Activated CD8-positive, alpha-beta memory T cell treated with anti-CD3 and anti-CD28 coated beads, Interleukin-2, amount 50 U/mL, for 24 hours (primary cell): ENCODE results near the gene TUBB3.

ENCODE experiments used
- DNase-seq: peaks from one replicate; pipeline ENCODE4 v3.0.0-alpha.2; 2020; ENCODE audit errors: extremely low read depth

The TUBB3 gene

DNA sequence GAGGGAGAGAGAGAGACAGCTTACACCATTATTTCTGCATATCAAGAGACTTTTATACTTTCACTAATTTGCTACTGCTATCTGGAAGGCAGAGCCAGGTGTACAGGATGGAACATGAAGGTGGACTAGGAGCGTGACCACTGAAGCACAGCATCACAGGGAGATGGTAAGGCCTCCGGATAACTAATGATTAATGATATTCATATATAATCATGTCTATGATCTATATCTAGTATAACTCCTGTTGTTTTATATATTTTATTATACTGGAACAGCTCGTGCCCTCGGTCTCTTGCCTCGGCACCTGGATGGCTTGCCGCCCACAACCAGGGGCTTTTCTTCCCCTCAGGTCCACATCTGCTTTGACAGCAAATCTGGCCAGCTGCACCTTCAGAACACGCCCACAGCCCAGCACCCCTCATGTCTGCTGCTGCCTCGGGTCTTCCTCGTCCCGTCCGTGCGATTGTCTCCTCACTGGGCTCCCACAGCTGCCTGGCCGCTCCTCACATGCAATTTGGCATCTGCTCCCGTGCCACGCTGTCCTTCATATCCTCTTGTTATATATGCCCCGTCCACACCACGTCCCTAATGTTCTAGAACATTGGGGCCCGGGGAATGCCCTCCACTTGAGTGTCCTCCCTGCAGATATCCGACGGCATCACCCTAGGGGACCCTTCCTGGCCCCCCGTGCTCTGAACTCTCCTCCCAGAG, 15.2 kb downstream of the TUBB3 start:
- DNase-seq: no peak

DNA sequence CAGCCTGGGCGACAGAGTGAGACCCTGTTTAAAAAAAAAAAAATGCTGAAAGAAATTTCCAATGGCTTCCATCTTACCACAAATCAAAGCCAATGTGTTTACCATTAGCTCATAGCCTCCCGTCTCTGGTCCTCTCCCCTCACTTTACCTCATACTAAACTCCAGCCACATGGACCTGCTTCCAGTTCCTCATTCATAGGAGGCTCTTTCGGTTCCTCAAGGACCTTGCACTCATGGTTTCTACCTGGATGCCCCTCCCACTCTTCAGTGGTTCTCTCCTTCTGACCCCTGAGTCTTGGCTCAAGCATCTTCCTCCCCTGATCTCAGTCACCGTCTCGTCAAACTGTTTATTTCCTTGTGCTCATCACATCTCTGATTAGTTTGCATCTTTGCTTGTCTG, 21.6 kb downstream of the TUBB3 start:
- DNase-seq: no peak

DNA sequence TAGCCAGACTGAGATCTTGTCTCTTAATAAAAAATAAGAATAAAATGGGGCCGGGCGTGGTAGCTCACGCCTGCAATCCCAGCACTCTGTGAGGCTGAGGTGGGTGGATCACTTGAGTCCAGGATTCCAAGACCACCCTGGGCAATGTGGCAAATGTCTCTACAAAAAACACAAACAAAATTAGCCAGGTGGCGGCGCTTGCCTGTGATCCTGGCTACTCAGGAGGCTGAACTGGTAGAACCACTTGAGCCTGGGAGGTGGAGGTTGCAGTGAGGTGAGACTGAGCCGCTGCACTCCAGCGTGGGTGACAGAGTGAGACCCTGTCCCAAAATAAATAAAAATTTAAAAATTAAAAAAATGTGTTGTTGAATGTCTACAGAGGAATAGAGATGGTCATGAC, 22.5 kb downstream of the TUBB3 start:
- DNase-seq: no peak

DNA sequence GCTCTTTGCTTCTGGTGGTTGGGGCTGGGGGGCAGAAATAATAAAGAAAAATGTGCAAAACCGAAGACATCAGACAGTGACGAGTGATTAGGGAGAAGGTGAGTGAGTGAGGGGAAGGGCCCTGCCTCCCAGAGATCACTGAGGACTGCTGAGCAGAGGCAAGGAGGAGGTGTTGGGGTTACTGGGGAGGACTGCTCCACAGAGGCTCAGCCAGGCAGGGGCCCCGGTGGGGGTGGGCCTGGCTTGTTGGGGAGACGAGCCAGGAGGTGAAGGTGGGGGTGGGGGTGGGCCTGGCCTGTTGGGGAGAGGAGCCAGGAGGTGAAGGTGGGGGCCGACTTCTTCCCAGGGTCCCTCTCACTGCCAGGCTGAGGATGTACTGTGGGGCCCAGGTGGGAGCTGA, 23.4 kb downstream of the TUBB3 start:
- DNase-seq: no peak

DNA sequence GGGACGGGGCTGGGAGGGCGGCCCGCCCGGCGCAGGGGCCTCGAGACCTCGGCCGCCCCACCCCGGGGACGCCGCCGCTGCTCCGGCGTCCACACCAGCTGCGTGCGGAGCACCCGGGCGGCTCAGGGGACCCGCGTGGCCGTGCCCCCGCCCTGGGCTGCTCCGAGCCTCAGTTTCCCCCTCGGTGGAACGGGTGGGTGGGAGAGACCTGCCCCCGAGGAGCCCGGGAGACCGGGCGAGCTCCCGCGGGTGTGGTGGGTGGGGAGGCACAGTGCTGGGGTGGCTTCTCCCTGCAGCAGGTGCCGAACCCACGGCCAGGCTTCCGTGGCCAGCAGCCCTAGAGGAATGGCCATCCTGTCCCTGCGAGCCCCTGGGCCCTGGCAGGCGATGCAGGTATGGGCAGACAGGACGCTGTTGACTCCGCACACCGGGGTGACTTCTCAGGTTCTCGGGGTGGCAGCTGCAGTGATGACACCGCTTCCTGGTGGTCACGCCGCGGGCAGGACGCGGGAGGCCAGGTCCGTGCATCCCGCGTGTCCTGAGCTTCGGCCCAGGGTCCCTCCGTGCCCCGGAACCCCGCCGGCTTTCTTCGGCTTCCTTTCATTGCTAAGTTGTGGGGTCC, 26.1 kb downstream of the TUBB3 start:
- DNase-seq: no peak

DNA sequence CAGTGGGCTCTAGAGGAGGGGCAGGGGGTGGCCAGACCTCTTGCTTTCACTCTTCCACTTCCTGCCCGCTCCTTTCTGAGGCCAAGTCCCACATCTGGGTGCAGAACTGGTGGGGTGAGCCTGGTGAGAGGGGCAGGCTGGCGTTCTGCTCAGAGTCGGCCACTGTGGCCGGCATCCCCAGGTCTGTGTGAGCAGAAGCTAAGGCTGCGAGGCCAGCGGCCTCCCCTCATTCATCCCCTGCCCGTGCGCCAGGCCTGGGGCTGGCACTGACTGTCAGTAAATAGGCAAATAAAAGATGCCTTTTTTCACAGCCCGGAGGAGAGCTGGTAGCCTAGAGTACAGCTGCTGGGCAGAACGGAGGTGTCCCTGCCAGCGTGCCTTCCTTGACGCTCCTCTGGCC, 26.6 kb downstream of the TUBB3 start:
- no peak for DNase-seq

DNA sequence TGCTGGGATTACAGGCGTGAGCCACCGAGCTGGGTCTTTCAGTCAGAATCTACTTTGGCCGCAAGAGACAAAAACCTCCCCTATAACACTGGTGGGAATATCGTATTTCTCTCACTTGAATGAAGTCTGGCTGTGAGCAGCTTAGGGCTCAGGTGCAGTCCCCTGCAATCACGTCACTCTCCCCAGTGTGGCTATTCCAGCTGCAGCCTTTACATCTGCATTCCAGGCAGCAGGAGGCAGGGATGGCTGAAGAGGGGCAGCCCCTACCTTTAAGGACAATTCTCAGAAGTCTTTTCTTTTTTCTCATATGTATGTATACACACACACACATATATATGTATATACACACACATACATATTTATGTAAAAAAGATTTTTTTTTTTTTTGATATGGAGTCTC, 28.4 kb downstream of the TUBB3 start:
- no peak for DNase-seq

DNA sequence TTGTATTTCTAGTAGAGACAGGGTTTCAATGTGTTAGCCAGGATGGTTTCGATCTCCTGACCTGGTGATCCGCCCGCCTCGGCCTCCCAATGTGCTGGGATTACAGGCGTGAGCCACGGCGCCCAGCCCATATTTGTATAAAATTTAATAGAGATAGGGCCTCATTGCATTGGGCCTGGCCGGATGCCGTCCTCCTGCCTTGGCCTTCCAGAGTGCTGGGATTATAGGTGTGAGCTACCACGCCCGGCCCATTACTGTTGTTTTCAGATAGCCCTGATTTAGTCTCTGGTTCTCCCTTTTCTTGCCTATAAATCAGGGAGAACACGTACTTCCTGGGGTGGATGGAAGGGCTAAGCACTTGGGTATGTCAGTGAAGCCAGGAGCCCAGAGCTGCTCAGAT, 28.9 kb downstream of the TUBB3 start:
- no peak for DNase-seq

DNA sequence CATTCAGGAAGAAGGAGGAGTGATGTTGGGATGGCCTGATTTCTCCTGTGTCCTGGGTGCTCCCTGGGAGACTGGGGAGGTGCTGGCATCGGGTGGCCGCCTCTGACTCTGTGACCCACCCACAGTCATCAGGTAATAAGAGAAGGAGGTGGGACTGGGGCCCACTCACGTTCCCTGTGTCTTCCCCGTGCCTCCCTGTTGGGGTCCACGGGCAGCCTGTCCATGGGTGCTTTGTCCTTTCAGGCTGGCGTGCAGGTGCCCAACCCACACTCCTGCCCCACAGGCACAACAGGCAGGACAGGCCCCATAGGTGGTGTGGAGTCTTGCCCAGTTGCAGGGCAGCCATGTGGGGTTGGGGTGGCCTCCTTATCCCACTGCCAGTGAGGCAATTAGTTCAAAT, 29.4 kb downstream of the TUBB3 start:
- DNase-seq: no peak

DNA sequence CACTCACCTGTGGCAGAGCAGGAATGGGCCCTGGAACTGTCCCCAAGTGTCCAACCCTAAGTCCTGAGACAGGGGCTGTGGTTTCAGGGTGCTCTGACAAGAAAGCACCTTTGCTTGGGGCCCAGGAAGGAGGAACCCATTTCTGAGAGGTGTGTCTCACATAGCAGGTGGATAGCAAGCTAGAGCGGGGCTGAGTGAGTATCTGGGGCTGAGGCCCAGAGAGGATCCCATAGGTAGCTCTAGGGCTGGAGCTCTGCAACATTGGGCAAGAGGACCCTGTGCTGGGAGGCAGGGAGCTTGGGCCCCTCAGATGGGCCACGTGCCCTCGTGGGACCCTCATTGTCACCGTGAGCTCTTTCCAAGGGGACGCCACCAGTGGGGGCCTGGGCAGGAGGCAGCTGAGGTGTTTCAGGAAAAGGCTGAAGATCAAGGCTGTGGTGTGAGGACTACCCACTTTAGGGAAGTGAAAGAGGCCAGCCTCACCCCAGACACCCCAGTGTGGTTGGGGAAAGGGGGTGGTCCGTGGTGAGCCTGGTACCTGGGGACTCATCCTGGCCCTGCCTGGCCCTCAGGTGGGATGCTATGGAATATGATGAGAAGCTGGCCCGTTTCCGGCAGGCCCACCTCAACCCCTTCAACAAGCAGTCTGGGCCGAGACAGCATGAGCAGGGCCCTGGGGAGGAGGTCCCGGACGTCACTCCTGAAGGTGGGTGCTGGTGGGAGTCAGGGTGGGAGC, 30.7 kb downstream of the TUBB3 start:
- no peak for DNase-seq

DNA sequence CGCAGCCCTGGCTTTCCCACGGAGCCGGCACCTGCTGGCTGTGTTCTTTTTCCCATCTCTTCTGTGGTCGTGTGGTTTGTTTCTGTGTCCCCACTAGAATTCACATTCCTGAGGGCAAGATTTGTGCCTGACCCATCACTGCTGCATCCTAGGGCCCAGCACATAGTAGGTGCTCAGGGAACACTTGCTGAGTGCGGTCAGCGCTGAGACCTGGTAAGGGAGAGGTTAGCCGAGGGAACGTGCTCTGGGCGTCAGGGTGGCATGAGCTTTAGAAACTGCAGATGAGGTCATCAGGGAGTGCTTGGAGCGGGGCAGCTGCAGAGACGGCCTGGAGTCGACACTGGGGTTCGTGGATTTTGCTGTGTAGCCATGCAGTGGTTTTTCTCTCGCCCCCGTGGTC, 31.3 kb downstream of the TUBB3 start:
- DNase-seq: no peak

DNA sequence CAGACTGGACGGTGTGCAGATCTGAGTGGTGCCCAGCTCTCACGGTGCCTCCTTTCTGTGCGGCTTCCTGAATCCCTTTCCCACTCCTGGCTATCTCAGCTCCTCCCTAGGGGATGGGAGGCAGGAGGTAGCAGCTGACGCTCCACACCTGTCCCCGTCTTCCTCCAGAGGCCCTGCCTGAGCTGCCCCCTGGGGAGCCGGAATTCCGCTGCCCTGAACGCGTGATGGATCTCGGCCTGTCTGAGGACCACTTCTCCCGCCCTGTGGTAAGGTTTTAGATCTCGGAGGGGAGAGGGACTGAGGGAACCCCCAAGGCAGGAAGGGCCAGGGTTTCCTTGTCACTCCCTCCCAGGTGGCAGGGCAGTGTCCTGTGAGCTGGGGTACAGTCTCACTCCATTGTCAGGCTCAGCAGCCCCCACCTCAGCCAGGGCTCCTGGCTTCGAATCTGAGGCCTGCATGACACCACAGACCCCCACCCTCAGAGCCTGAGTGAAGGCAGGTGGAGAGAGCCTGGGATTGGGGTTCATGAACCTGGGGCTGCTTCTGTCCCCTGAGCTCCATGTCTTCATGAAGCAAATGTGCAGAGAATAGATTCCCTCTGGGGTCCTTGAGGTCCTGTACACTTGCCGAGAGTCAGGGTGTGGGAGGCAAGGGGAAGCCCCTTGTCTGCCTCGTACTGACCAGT, 32.0 kb downstream of the TUBB3 start:
- no peak for DNase-seq

DNA sequence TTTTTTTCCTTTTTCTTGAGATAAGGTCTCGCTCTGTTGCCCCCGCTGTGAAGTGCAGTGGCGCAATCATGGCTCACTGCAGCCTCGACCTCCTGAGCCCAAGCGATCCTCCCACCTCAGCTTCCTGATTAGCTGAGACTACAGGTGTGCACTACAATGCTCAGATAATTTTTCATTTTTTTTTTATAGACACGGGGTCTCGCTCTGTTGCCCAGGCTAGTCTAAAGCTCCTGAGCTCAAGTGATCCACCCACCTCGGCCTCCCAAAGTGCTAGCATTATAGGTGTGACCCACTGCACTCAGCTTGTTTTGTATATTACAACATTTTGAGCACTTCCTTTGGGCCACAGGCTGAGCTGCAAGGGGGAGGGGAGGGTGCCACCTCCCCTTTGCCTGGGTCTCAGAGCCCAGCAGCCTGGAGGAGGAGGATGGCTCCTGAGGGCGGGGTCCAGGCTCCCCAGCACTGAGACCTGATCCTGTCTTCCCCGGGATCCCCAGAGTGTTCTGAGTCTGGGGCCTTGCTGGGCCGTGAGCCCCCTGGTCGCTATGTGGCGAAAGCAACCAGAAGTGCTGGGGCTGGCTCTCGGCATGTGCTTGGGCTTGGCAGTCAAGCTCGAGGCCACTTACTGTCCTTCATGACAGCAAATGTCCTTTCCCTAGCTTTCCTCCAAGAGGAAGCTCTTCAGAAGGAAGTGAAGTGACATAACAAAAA, 33.5 kb downstream of the TUBB3 start:
- DNase-seq: no peak

DNA sequence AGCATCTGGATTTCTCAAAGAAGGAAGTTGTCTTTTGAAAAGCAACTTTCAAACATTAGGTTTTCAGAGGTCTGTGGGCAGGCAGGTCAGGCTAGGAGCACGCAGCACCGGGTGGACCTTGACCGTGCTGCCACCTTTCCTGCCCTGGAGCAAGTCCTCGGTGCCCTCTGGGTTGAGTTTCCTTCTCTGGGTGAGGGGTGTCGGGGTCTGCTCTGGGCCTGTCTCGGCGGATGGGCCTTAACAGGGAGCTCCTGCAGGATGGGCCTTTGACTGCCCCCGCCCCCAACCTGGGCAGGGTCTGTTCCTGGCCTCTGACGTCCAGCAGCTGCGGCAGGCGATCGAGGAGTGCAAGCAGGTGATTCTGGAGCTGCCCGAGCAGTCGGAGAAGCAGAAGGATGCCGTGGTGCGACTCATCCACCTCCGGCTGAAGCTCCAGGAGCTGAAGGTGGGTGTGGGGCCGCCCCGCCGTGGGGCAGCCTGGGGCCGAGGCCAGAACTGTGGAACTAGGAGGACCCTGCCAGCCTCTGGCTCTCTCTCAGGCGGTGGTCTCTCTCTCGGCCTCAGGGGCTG, 34.2 kb downstream of the TUBB3 start:
- DNase-seq: no peak

DNA sequence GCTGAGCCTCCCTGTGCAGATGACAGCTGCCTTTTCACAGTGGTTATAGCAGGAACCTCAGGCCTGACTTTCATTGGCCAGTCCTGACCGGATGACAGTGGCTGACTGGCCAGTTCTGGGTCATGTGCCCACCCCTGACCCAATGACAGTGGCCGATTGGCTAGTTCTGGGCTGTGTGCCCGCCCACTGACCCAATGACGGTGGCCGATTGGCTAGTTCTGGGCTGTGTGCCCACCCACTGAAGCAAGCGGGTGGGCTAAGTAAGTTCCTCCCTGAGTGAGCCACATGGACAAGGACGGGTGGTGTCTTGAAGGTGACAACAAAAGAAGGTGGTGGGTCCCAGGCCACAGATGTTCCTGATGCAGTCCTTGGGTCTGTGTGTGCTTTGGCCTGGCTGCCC, 34.9 kb downstream of the TUBB3 start:
- no peak for DNase-seq

DNA sequence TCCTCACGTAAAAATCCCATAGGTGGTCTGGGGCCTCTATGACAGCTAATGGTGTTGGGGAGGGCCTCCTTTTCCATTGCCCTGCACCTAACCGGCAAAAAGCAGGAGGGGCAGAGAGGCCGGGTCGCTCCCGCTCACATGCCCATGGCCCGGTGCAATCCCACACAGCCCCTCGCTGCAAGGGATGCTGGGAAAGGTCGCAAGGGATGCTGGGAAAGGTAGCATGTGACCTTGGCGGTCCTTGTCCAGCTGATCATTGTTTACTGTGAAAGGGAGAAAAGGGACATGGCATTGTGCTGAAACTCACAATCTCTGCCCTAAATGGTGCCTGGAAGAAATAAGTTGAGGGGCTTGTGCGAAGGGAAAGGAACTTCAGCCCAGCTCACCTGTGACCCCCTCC, 35.5 kb downstream of the TUBB3 start:
- DNase-seq: no peak

DNA sequence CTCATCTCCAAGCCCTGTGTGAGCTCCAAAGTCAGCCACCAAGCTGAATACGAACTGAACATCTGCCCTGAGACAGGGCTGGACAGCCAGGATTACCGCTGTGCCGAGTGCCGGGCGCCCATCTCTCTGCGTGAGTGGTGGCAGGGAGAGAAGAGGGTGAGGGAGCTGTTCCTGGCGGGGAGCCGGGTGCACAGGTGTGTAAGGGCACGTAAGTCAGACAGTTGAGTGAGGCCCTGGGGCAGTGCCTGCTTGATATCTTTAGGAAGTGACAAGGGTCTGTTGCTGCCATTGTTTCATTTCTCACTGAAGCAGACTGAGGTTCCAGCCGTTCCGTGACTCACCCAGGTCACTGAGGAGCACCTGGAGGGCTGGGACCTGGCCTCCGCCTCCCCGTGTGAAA, 37.8 kb downstream of the TUBB3 start:
- no peak for DNase-seq

DNA sequence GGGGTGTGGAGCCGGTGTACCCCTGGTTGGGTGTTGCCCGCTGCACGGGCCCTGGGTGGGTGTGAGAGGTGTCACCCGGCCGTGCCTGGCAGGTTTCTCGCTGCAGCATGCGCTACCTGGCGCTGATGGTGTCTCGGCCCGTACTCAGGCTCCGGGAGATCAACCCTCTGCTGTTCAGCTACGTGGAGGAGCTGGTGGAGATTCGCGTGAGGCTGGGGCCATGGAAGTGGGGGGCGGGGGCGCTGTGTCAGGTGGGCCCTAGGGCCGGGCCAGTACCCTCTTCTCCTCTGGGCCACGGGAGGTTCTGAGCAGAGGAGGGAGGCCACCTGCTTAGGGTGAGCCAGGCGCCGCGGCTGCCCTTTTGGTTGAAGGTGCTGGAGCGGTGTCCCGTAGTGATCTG, 38.8 kb downstream of the TUBB3 start:
- no peak for DNase-seq

DNA sequence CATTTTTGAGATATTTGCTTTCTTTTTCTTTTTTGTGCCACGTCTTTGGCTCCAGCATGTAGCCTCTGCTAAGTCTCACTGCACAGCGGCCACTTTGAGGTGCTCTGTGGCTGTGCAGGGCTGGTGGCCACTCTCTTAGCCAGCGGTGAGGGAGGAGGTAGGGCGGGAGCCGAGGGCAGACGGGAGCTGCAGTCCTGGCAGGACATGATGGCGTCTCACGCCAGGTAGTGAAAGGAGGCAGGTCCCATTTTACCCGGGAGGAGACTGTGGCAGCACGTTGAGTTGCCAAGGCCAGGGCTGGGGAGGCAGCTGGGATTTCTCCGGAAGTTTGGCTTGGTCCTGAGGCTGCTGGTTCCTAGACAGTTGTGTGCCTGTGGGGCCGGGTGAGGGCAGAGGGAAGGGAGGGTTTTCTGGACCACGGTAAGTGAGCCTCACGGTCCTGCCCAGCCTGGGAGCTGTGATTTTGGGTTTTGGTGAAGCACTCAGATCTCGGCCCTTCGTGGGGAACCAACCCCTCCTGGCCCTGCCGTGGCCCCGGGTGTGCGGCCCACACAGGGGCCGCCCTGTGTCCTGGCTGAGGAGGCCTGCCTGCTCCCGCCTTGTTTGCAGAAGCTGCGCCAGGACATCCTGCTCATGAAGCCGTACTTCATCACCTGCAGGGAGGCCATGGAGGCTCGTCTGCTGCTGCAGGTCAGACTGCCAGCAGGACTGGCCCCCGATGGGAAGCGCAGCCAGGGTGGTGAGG, 39.8 kb downstream of the TUBB3 start:
- no peak for DNase-seq

DNA sequence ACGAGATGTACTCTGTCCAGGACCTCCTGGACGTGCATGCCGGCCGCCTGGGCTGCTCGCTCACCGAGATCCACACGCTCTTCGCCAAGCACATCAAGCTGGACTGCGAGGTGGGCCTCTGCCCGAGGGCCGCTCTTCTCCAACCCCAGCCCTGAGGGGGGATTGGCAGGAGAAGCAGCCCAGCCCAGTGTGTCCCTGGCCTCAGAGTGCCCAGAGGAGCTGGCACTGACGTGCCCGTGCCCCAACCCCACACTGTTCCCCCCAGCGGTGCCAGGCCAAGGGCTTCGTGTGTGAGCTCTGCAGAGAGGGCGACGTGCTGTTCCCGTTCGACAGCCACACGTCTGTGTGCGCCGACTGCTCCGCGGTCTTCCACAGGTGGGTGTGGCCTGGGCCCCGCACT, 41.1 kb downstream of the TUBB3 start:
- no peak for DNase-seq
